Measurements from ENCODE around the gene XKR8. TPM values are rescaled to one million over a fixed set of nuclear protein-coding genes. Genes with fewer than 3 reads are reported as not detected.

XKR8 gene
- total and polyA plus RNA-seq, 9 of the 15 experiments (the other 6 are each of a cell fraction or from before 2014, with no cell fraction given) = 0.45 to 2.8 (median 1.7) TPM

DNA sequence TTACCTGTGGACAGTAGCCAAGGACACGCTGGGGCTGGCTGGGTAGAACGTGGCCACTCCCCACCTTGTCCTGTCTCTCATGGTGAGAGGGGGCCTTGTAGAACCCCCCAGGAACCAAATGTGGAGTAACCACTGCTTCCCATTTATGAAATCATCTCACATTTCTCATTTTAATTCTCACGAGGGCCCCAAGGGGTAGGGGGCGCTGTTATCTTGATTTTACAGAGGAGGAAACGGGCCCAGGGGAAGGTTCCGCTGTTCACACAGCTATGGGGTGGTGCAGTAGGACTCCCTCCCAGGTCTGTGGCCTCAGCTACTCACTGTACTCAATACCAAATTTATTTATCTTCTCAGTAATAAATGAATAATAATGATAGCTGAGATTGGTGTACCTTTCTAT lies 19.5 kb upstream of the XKR8 start:
- intact Hi-C loops (cut with micrococcal nuclease) = loop anchor here (1.0 to 2.0 kb wide), 2 partner anchors 39 to 147 kb away; no protein-coding TSS in a partner anchor
- FAIRE-seq (peak; percentile 29), ATAC-seq (peak; percentile 76), DNase-seq (ENCODE audit: extremely low read depth in 1 of 4, low spot score in 3 of 4) (peak; percentile 74 to 83 (median 80))
- no peaks in the 10 kb centered on the region for H4K20me1 ChIP-seq (replicated peaks; ENCODE audit: control insufficient read depth, insufficient read depth, low read length)
- no peaks in the 10 kb centered on the region for H3K9me3 ChIP-seq (replicated peaks; ENCODE audit: control insufficient read depth, insufficient read depth, low read depth, low read length)
- ChIA-PET CTCF (ENCODE audit: low intra/inter-chr PET ratio) (interaction anchor here (0.6 to 2.5 kb wide), 2 partner anchors 15 to 40 kb away, joined by 4 to 11 read pairs; no protein-coding TSS in a partner anchor), POLR2A (interaction anchor here (0.7 to 1.1 kb wide), 3 partner anchors 9 to 704 kb away, joined by 3 to 7 read pairs (median 4); no protein-coding TSS in a partner anchor)
- H3K4me2 ChIP-seq (ENCODE audit: insufficient read depth, low read length) = no peak overlapping the region
- H3K4me3 ChIP-seq = no peak overlapping the region
- no peaks in the 10 kb centered on the region for H3K79me2 ChIP-seq (ENCODE audit: control insufficient read depth, insufficient read depth, low read length)
- H3K9ac ChIP-seq (ENCODE audit: insufficient read depth in 1 of 2, low read depth in 2 of 2, low read length in 2 of 2) = no peak overlapping the region
- peak overlapping the region; percentile 75 for H2AFZ ChIP-seq (ENCODE audit: low read depth, low read length)
- in situ Hi-C loops (cut with MboI) = no loop called here
- no peak overlapping the region for H3K27ac ChIP-seq (ENCODE audit: extremely low read depth, low read depth, low read length)
- no TSS peak for BruUV-seq (replicated peaks)
- no peaks in the 10 kb centered on the region for H3K27me3 ChIP-seq (ENCODE audit: control insufficient read depth in 2 of 2, insufficient read depth in 2 of 2, low read length in 2 of 2)
- H3K36me3 ChIP-seq (ENCODE audit: control insufficient read depth, insufficient read depth, low read length) = no peaks in the 10 kb centered on the region
- H3K9me1 ChIP-seq (ENCODE audit: control insufficient read depth, insufficient read depth, low read length) = no peaks in the 10 kb centered on the region
- whole genome bisulfite sequencing (ENCODE audit: insufficient coverage, low coverage, missing lambda C conversion rate) = 12% methylated on average over 6 of the region's 6 CpGs
- peaks cover 15 to 18% of the 10 kb centered on the region in 2 experiments for H3K4me1 ChIP-seq (replicated peaks in 1 of 2; ENCODE audit: control insufficient read depth in 2 of 2, insufficient read depth in 2 of 2, low read length in 2 of 2)
- no peak for TF ChIP-seq FUS (optimal IDR thresholded peaks at IDR 0.05; ENCODE audit: low read depth, low read length)
- no peak for TF ChIP-seq PRPF4 (IDR thresholded peaks at IDR 0.05; ENCODE audit: insufficient read depth, low read depth, low read length, poor library complexity, severe bottlenecking)
- TF ChIP-seq RAD21 (CRISPR knock-in tag; conservative IDR thresholded peaks at IDR 0.05 in 1 of 2, IDR thresholded peaks at IDR 0.05 in 1 of 2) = peak in 1 of 2 experiments; percentile 57; a peak in 3 of 4 replicates
- TF ChIP-seq PTBP1 (IDR thresholded peaks at IDR 0.05; ENCODE audit: low read depth, low read length) = no peak
- TF ChIP-seq BCL6 (CRISPR knock-in tag; IDR thresholded peaks at IDR 0.05) = no peak
- no peak for TF ChIP-seq USF2 (CRISPR knock-in tag; IDR thresholded peaks at IDR 0.05)
- no peak for TF ChIP-seq THAP12 (CRISPR knock-in tag; IDR thresholded peaks at IDR 0.05)
- TF ChIP-seq, protein P1, sequence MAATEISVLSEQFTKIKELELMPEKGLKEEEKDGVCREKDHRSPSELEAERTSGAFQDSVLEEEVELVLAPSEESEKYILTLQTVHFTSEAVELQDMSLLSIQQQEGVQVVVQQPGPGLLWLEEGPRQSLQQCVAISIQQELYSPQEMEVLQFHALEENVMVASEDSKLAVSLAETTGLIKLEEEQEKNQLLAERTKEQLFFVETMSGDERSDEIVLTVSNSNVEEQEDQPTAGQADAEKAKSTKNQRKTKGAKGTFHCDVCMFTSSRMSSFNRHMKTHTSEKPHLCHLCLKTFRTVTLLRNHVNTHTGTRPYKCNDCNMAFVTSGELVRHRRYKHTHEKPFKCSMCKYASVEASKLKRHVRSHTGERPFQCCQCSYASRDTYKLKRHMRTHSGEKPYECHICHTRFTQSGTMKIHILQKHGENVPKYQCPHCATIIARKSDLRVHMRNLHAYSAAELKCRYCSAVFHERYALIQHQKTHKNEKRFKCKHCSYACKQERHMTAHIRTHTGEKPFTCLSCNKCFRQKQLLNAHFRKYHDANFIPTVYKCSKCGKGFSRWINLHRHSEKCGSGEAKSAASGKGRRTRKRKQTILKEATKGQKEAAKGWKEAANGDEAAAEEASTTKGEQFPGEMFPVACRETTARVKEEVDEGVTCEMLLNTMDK (IDR thresholded peaks at IDR 0.05; ENCODE audit: borderline replicate concordance, insufficient read depth, low read depth, low read length, poor library complexity, severe bottlenecking) = peak; percentile 28
- TF ChIP-seq SETDB1 (IDR thresholded peaks at IDR 0.05; ENCODE audit: low read length) = no peak
- TF ChIP-seq NCOA6 (IDR thresholded peaks at IDR 0.05) = no peak
- no peak for TF ChIP-seq SIN3A (IDR thresholded peaks at IDR 0.05; ENCODE audit: borderline replicate concordance in 2 of 2, control insufficient read depth in 1 of 2, low read depth in 2 of 2, low read length in 2 of 2)
- peak; percentile 30; the same call in 1 of the 2 replicates for TF ChIP-seq JUND (IDR thresholded peaks at IDR 0.05; ENCODE audit: borderline replicate concordance, low read depth, low read length)
- TF ChIP-seq JUND (tag; IDR thresholded peaks at IDR 0.05; ENCODE audit: borderline replicate concordance, low read depth, low read length) = no peak
- no peak for TF ChIP-seq ZNF589 (CRISPR knock-in tag; IDR thresholded peaks at IDR 0.05; ENCODE audit: low read depth)
- TF ChIP-seq HDAC8 (tag; IDR thresholded peaks at IDR 0.05) = no peak
- no peak for TF ChIP-seq ZNF695 (CRISPR knock-in tag; IDR thresholded peaks at IDR 0.05)
- TF ChIP-seq CBFB (CRISPR knock-in tag; IDR thresholded peaks at IDR 0.05) = no peak
- no peak for TF ChIP-seq EP300 (IDR thresholded peaks at IDR 0.05; ENCODE audit: low read length)
